Measurements from ENCODE around the gene SLK. TPM values are rescaled to one million over a fixed set of nuclear protein-coding genes. Genes with fewer than 3 reads are reported as not detected.
A peak's percentile ranks its signal among the peaks of the same experiment; 100 is the strongest.

The SLK gene
- total and polyA plus RNA-seq, 2 of the 13 experiments (the other 11 are each of a cell fraction or from before 2014, with no cell fraction given), result 3.4 to 22.8 TPM

DNA sequence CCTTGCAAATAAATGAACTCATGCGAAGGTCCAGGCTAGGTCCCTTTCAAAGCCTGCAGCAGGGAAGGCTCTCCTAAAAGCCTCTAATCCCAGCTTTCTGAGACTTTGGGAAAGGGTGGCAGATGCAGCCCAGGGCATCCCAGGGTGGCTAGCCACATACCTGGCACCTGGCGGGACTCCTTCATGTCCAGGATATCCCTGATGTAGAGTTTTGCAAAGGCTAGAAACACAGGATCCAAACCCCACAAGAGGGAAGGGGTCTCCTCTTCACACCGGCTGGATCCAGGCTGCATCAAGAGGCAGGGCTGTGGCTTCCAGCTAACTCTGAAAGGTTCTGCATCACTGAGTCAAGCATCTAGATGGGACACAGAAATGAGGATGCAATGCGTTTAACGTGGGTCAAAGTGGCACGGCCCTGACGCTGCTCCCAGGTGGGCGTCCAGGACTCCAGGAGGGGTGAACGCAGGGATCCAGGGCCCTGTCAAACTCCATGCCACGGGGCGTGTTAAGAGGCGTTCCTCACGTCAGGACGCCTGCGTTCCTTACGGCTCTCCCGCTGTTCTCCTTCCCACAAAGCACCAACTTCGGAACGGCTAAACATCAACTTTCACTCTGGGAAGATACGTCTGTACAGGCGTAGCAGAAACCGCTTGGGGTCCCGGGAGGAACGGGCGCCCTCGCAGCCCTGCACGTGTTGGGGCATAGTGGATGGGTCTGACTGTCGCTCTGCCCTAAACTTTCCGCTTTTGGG, 49.5 kb upstream of the SLK start (continued):
- TF ChIP-seq, protein P1, sequence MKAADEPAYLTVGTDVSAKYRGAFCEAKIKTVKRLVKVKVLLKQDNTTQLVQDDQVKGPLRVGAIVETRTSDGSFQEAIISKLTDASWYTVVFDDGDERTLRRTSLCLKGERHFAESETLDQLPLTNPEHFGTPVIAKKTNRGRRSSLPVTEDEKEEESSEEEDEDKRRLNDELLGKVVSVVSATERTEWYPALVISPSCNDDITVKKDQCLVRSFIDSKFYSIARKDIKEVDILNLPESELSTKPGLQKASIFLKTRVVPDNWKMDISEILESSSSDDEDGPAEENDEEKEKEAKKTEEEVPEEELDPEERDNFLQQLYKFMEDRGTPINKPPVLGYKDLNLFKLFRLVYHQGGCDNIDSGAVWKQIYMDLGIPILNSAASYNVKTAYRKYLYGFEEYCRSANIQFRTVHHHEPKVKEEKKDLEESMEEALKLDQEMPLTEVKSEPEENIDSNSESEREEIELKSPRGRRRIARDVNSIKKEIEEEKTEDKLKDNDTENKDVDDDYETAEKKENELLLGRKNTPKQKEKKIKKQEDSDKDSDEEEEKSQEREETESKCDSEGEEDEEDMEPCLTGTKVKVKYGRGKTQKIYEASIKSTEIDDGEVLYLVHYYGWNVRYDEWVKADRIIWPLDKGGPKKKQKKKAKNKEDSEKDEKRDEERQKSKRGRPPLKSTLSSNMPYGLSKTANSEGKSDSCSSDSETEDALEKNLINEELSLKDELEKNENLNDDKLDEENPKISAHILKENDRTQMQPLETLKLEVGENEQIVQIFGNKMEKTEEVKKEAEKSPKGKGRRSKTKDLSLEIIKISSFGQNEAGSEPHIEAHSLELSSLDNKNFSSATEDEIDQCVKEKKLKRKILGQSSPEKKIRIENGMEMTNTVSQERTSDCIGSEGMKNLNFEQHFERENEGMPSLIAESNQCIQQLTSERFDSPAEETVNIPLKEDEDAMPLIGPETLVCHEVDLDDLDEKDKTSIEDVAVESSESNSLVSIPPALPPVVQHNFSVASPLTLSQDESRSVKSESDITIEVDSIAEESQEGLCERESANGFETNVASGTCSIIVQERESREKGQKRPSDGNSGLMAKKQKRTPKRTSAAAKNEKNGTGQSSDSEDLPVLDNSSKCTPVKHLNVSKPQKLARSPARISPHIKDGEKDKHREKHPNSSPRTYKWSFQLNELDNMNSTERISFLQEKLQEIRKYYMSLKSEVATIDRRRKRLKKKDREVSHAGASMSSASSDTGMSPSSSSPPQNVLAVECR (CRISPR knock-in tag; IDR thresholded peaks at IDR 0.05; ENCODE audit: borderline replicate concordance), result peak; percentile 76
- TF ChIP-seq, protein P2, sequence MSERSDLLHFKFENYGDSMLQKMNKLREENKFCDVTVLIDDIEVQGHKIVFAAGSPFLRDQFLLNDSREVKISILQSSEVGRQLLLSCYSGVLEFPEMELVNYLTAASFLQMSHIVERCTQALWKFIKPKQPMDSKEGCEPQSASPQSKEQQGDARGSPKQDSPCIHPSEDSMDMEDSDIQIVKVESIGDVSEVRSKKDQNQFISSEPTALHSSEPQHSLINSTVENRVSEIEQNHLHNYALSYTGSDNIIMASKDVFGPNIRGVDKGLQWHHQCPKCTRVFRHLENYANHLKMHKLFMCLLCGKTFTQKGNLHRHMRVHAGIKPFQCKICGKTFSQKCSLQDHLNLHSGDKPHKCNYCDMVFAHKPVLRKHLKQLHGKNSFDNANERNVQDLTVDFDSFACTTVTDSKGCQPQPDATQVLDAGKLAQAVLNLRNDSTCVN (CRISPR knock-in tag; IDR thresholded peaks at IDR 0.05; ENCODE audit: borderline replicate concordance), result peak; percentile 32; the same call in 1 of the 2 replicates
- TF ChIP-seq, protein P3, sequence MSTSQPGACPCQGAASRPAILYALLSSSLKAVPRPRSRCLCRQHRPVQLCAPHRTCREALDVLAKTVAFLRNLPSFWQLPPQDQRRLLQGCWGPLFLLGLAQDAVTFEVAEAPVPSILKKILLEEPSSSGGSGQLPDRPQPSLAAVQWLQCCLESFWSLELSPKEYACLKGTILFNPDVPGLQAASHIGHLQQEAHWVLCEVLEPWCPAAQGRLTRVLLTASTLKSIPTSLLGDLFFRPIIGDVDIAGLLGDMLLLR (CRISPR knock-in tag; IDR thresholded peaks at IDR 0.05), result peak; percentile 79; the same call in 1 of the 2 replicates
- TF ChIP-seq EED (CRISPR knock-in tag; IDR thresholded peaks at IDR 0.05), result peak; percentile 82
- TF ChIP-seq ISL2 (CRISPR knock-in tag; IDR thresholded peaks at IDR 0.05), result peak; percentile 36; the same call in 1 of the 2 replicates
- TF ChIP-seq NRL (CRISPR knock-in tag; IDR thresholded peaks at IDR 0.05; ENCODE audit: borderline replicate concordance), result peak; percentile 72; the same call in 1 of the 2 replicates
- peak; percentile 83; the same call in 1 of the 2 replicates for TF ChIP-seq ZNF619 (CRISPR knock-in tag; IDR thresholded peaks at IDR 0.05)
- no peak for TF ChIP-seq ZNF121 (CRISPR knock-in tag; IDR thresholded peaks at IDR 0.05)
- TF ChIP-seq, protein P4, sequence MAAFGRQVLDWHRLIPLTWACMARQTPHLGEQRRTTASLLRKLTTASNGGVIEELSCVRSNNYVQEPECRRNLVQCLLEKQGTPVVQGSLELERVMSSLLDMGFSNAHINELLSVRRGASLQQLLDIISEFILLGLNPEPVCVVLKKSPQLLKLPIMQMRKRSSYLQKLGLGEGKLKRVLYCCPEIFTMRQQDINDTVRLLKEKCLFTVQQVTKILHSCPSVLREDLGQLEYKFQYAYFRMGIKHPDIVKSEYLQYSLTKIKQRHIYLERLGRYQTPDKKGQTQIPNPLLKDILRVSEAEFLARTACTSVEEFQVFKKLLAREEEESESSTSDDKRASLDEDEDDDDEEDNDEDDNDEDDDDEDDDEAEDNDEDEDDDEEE (CRISPR knock-in tag; IDR thresholded peaks at IDR 0.05), result peak; percentile 29; the same call in 1 of the 2 replicates
- TF ChIP-seq AHR (CRISPR knock-in tag; IDR thresholded peaks at IDR 0.05), result peak; percentile 62; the same call in 1 of the 2 replicates
- 0 out of 2 replicates have a peak, but pooled peaks have one; percentile 28 for TF ChIP-seq ZNF839 (CRISPR knock-in tag; IDR thresholded peaks at IDR 0.05; ENCODE audit: borderline replicate concordance)
- TF ChIP-seq, protein P5, sequence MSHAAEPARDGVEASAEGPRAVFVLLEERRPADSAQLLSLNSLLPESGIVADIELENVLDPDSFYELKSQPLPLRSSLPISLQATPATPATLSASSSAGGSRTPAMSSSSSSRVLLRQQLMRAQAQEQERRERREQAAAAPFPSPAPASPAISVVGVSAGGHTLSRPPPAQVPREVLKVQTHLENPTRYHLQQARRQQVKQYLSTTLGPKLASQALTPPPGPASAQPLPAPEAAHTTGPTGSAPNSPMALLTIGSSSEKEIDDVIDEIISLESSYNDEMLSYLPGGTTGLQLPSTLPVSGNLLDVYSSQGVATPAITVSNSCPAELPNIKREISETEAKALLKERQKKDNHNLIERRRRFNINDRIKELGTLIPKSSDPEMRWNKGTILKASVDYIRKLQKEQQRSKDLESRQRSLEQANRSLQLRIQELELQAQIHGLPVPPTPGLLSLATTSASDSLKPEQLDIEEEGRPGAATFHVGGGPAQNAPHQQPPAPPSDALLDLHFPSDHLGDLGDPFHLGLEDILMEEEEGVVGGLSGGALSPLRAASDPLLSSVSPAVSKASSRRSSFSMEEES (CRISPR knock-in tag; IDR thresholded peaks at IDR 0.05), result no peak
- peak; percentile 71 for TF ChIP-seq SAP130 (CRISPR knock-in tag; IDR thresholded peaks at IDR 0.05; ENCODE audit: low read depth)
- TF ChIP-seq ZNF749 (CRISPR knock-in tag; IDR thresholded peaks at IDR 0.05; ENCODE audit: borderline replicate concordance), result 0 out of 2 replicates have a peak, but pooled peaks have one; percentile 40
- TF ChIP-seq ZNF891 (CRISPR knock-in tag; IDR thresholded peaks at IDR 0.05), result peak; percentile 72
- 0 out of 2 replicates have a peak, but pooled peaks have one; percentile 41 for TF ChIP-seq MED13 (CRISPR knock-in tag; IDR thresholded peaks at IDR 0.05)
- TF ChIP-seq BHLHE40 (IDR thresholded peaks at IDR 0.05; ENCODE audit: low read length), result no peak
- TF ChIP-seq ERF (CRISPR knock-in tag; IDR thresholded peaks at IDR 0.05), result 0 out of 2 replicates have a peak, but pooled peaks have one; percentile 26
- TF ChIP-seq ZNF782 (CRISPR knock-in tag; IDR thresholded peaks at IDR 0.05; ENCODE audit: borderline replicate concordance), result 0 out of 2 replicates have a peak, but pooled peaks have one; percentile 54
- no peak for TF ChIP-seq ZBTB1 (CRISPR knock-in tag; IDR thresholded peaks at IDR 0.05; ENCODE audit: borderline replicate concordance)

All from HepG2 (cell line).